GM12878 (cell line): ENCODE data around the gene GCSAM. TPM values are rescaled to one million over a fixed set of nuclear protein-coding genes. Genes with fewer than 3 reads are reported as not detected.

Experiments
- ATAC-seq: fragments of 200-7000 bp; cut with Tn5 transposase; 3 replicates; pipeline ENCODE4 v1.9.1; 2020; ENCODE audit warnings: mild to moderate bottlenecking, moderate library complexity
- BruUV-seq: library from RNA; stranded (reverse); fragments of 400-500 nt; replicated peaks from 2 replicates; lab custom pipeline; 2021; lab: Mats Ljungman, UMichigan
- CTCF ChIA-PET: fragments of 300-600 bp; sonication (Branson Sonifier 250); formaldehyde crosslinking; extraction: SDS; loops from one replicate; lab custom pipeline; 2021; ENCODE audit warnings: inconsistent platforms; lab: Yijun Ruan, JAX
- POLR2A ChIA-PET: fragments of 350-600 bp; formaldehyde crosslinking; extraction: SDS; loops from one replicate; lab custom pipeline; 2021; ENCODE audit warnings: inconsistent platforms; lab: Charles Lee
- RAD21 ChIA-PET: fragments of 300-600 bp; sonication (Branson Sonifier 250); formaldehyde crosslinking; loops from one replicate; lab custom pipeline; 2023; ENCODE audit warnings: antibody characterized with exemption; ENCODE audit not compliant: unreplicated experiment; lab: Charles Lee
- SMC1A ChIA-PET: fragments of 300-600 bp; sonication (Branson Sonifier 250); formaldehyde crosslinking; loops from one replicate; lab custom pipeline; 2023; ENCODE audit not compliant: unreplicated experiment, uncharacterized antibody; lab: Charles Lee
- DNase-seq: peaks from one replicate; pipeline ENCODE4 v3.0.0-alpha.2; 2011; ENCODE audit warnings: low read depth, low spot score
- FAIRE-seq: peaks from 3 replicates; lab custom pipeline; 2011; peaks lifted over from hg19 to GRCh38; lab: Jason Lieb, UNC
- H2AFZ ChIP-seq: 2 replicates; pipeline ENCODE4 v1.6.0; 2011; ENCODE audit warnings: low read depth, low read length, control low read depth; ENCODE audit not compliant: control insufficient read depth
- H3K27ac ChIP-seq: 2 replicates; pipeline ENCODE4 v1.5.1; 2011; ENCODE audit warnings: control low read depth; ENCODE audit not compliant: control insufficient read depth, insufficient read depth
- H3K27me3 ChIP-seq, 2 experiments: replicated peaks in 1 of 2; 2 replicates each; pipeline versions ENCODE4 v1.6.0 to v1.6.1; 2011; ENCODE audit warnings: low read length in 1 of 2; ENCODE audit not compliant: control insufficient read depth in 2 of 2, insufficient read depth in 2 of 2
- H3K36me3 ChIP-seq, 2 experiments: 2 replicates each; pipeline ENCODE4 v1.5.1; 2011; ENCODE audit warnings: low read length in 1 of 2; ENCODE audit not compliant: control insufficient read depth in 2 of 2, insufficient read depth in 2 of 2
- H3K4me1 ChIP-seq: 2 replicates; pipeline ENCODE4 v1.6.1; 2011; ENCODE audit warnings: mild to moderate bottlenecking, low read length, moderate library complexity, mixed read lengths; ENCODE audit not compliant: control insufficient read depth, insufficient read depth
- H3K4me2 ChIP-seq: 2 replicates; pipeline ENCODE4 v1.6.0; 2011; ENCODE audit warnings: control low read depth; ENCODE audit not compliant: control insufficient read depth, insufficient read depth
- H3K4me3 ChIP-seq: fragments of 200-600 bp; sonication (generic); 2 replicates; pipeline ENCODE4 v1.5.1; 2016
- H3K79me2 ChIP-seq: 2 replicates; pipeline ENCODE4 v1.6.0; 2011; ENCODE audit warnings: low read length; ENCODE audit not compliant: control insufficient read depth, insufficient read depth
- H3K9ac ChIP-seq: 2 replicates; pipeline ENCODE4 v1.8.0; 2011; ENCODE audit warnings: low read length, control low read depth, mixed read lengths; ENCODE audit not compliant: control insufficient read depth, insufficient read depth
- H3K9me3 ChIP-seq: replicated peaks from 3 replicates; pipeline ENCODE4 v1.5.1; 2011; ENCODE audit warnings: mild to moderate bottlenecking, low read length; ENCODE audit not compliant: control insufficient read depth, insufficient read depth
- H4K20me1 ChIP-seq: 2 replicates; pipeline ENCODE4 v1.6.0; 2011; ENCODE audit not compliant: control insufficient read depth, insufficient read depth
- BMI1 ChIP-seq: fragments of 450-650 bp; IDR thresholded peaks from 2 replicates; pipeline ENCODE4 v1.6.1; 2016; ENCODE audit warnings: mild to moderate bottlenecking, moderate library complexity, borderline replicate concordance
- EZH2 ChIP-seq: IDR thresholded peaks from 2 replicates; pipeline ENCODE4 v1.6.1; 2012; ENCODE audit warnings: low read depth, mild to moderate bottlenecking, control low read depth, inconsistent platforms, low read length, borderline replicate concordance; ENCODE audit not compliant: control insufficient read depth
- HSF1 ChIP-seq: fragments of 150-350 bp; IDR thresholded peaks from 2 replicates; pipeline ENCODE4 v1.6.1; 2014; ENCODE audit warnings: mild to moderate bottlenecking, low read depth, low read length
- IKZF2 ChIP-seq, 2 experiments: fragments of 450-650 bp; IDR thresholded peaks; 2 replicates each; pipeline ENCODE4 v1.6.1; 2017; ENCODE audit warnings: mild to moderate bottlenecking in 2 of 2, moderate library complexity in 2 of 2
- MYB ChIP-seq: fragments of 150-350 bp; IDR thresholded peaks from 2 replicates; pipeline ENCODE4 v1.6.1; 2014; ENCODE audit warnings: mild to moderate bottlenecking, low read depth, low read length, borderline replicate concordance
- NR2F1 ChIP-seq: fragments of 450-650 bp; conservative IDR thresholded peaks from 2 replicates; pipeline ENCODE4 v1.6.1; 2017; ENCODE audit warnings: mild to moderate bottlenecking
- POLR2A ChIP-seq: IDR thresholded peaks from 2 replicates; pipeline ENCODE4 v1.6.1; 2011; ENCODE audit warnings: low read depth, mild to moderate bottlenecking, low read length
- RELB ChIP-seq: fragments of 450-650 bp; IDR thresholded peaks from 2 replicates; pipeline ENCODE4 v1.6.1; 2017; ENCODE audit warnings: low read depth, mild to moderate bottlenecking, moderate library complexity
- RFX5 ChIP-seq: IDR thresholded peaks from 2 replicates; pipeline ENCODE4 v1.6.1; 2011; ENCODE audit warnings: low read depth, low read length, improper control_type of control experiment
- TAF1 ChIP-seq: IDR thresholded peaks from 2 replicates; pipeline ENCODE4 v1.6.1; 2011; ENCODE audit warnings: mild to moderate bottlenecking, low read depth, low read length, borderline replicate concordance
- ZNF687 ChIP-seq: fragments of 450-650 bp; IDR thresholded peaks from 2 replicates; pipeline ENCODE4 v1.6.1; 2017; ENCODE audit warnings: mild to moderate bottlenecking, moderate library complexity
- ZZZ3 ChIP-seq: IDR thresholded peaks from 2 replicates; pipeline ENCODE4 v1.6.1; 2011; ENCODE audit warnings: low read depth; ENCODE audit not compliant: control insufficient read depth, insufficient read length
- whole genome bisulfite sequencing: methylation state at CpG from one replicate; pipeline ENCODE4 v1.1.6; 2016; ENCODE audit warnings: low lambda C conversion rate; ENCODE audit not compliant: insufficient replicate concordance, insufficient coverage; ENCODE audit errors: missing lambda C conversion rate; 5-methylcytosine and 5-hydroxymethylcytosine counted together
- in situ Hi-C: fragments of 300-500 bp; cut with MboI; formaldehyde crosslinking; loops from 9 replicates; pipeline ENCODE4 v1.14.3; 2018; ENCODE audit warnings: mixed read lengths
- intact Hi-C: fragments of 100-400 bp; cut with micrococcal nuclease; formaldehyde crosslinking; loops from one replicate; pipeline ENCODE4 v1.14.2; 2022; ENCODE audit not compliant: unreplicated experiment
- polyA plus RNA-seq, 11 experiments: library from polyadenylated mRNA; depleted of rRNA in 4 of 11; unstranded in 6 of 11; stranded (reverse) in 5 of 11; fragments of >200 nt; fragmentation: Nextera tagmentation in 4 of 11; fragmentation: Illumina TruSeq in 1 of 11; extraction: Ambion mirVana in 4 of 11; extraction: Trizol in 1 of 11; gene quantifications; 1 replicate in 1 of 11; 2 replicates in 10 of 11; pipeline versions ENCODE4 v1.2.1 to v1.2.3, GENCODE V29; 2011 to 2016; ENCODE audit warnings: inconsistent platforms in 2 of 11, missing spikeins in 2 of 11, low read depth in 1 of 11
- total RNA-seq, 4 experiments: library from RNA; depleted of rRNA in 3 of 4; stranded (reverse); fragments of >200 nt in 3 of 4; fragmentation: Illumina TruSeq in 1 of 4; extraction: Trizol in 1 of 4; gene quantifications; 2 replicates each; pipeline versions ENCODE4 v1.2.1 to v1.2.3, GENCODE V29; 2013 to 2021

The GCSAM gene
- total and polyA plus RNA-seq, 10 of the 15 experiments (the other 5 are each of a cell fraction or from before 2014, with no cell fraction given): 81.5 to 407 (median 107) TPM

- WGBS: 2% methylated on average over 5 of the region's 5 CpGs
- Histone ChIP-seq H3K4me3 (no peak overlapping the region), H3K27me3 (no peaks in the 10 kb centered on the region), H3K9ac (peak overlapping the region; percentile 69), H3K4me2 (peak overlapping the region; percentile 86), H3K27ac (peak overlapping the region; percentile 99), H3K79me2 (peaks cover 31% of the 10 kb centered on the region), H4K20me1 (no peaks in the 10 kb centered on the region), H3K36me3 (no peaks in the 10 kb centered on the region), H3K4me1 (peaks cover 47% of the 10 kb centered on the region), H2AFZ (peak overlapping the region; percentile 76), H3K9me3 (no peaks in the 10 kb centered on the region)
- BruUV-seq: no TSS peak
- ChIA-PET SMC1A (interaction anchor here (0.6 to 18.5 kb wide), 40 partner anchors 11 to 597 kb away, joined by 3 to 489 read pairs (median 6); partner anchors contain the start of genes BTLA, CD200 and SLC9C1), RAD21 (interaction anchor here (0.6 to 17.9 kb wide), 31 partner anchors 9 to 506 kb away, joined by 3 to 457 read pairs (median 8); partner anchors contain the start of genes ATG3, CD200, SLC35A5 and SLC9C1), POLR2A (interaction anchor here (1.0 to 12.8 kb wide), 8 partner anchors 12 to 384 kb away, joined by 3 to 345 read pairs (median 5); partner anchors contain the start of genes BTLA and CD200), CTCF (interaction anchor here (0.7 to 18.1 kb wide), 34 partner anchors 9 to 856 kb away, joined by 3 to 226 read pairs (median 6); partner anchors contain the start of genes CD200 and SLC9C1)
- no peak for DNase-seq
- intact Hi-C loops: loop anchor here (1.0 to 10.0 kb wide), 6 partner anchors 157 to 394 kb away; partner anchors contain the start of genes BTLA and SLC9C1
- ATAC-seq: peak; percentile 42
- in situ Hi-C loops: loop anchor here (5.0 kb wide), 1 partner anchor 155 kb away; the partner anchor contains the start of gene SLC9C1
- no peak for FAIRE-seq
- TF ChIP-seq RELB (0 out of 2 replicates have a peak, but pooled peaks have one; percentile 44), ZNF687 (peak; percentile 61), ZZZ3 (no peak), HSF1 (no peak), NR2F1 (no peak), BMI1 (no peak), MYB (no peak), IKZF2 (IDR thresholded peaks at IDR 0.05) (peak; percentile 48 to 66; a peak in 3 of 4 replicates), POLR2A (peak; percentile 67), EZH2 (no peak), RFX5 (no peak; the same call in 1 of the 2 replicates), TAF1 (no peak)
Observed at GRCh38 chr3:112136959-112137693, 4.1 kb upstream of the GCSAM start.
